HS-5 (cell line): ENCODE results near the gene CCSER2.

ENCODE experiments used
- DNase-seq: peaks from one replicate; pipeline ENCODE4 v3.0.0-alpha.2; 2012; ENCODE audit warnings: low read depth

CCSER2 gene

DNA sequence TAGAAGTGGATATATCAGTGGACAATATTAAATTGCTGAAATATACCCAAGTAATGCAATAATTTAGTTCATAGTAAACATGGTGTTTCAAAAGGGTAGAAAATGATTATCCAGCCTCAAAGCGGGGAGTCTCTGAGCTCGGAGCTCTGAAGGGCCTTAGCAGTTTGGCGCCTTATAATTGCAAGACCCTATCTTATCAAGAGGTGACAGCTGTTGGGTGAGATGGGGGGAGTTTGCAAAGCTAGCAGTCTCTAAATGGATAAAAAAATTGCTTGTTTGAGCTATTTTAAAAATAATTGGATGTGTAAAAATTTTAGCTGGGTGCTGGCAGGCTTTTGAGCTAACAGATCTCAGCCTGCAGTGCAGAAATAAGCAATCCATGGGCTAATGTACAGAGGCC lies 219.2 kb downstream of the CCSER2 start:
- no peak for DNase-seq

DNA sequence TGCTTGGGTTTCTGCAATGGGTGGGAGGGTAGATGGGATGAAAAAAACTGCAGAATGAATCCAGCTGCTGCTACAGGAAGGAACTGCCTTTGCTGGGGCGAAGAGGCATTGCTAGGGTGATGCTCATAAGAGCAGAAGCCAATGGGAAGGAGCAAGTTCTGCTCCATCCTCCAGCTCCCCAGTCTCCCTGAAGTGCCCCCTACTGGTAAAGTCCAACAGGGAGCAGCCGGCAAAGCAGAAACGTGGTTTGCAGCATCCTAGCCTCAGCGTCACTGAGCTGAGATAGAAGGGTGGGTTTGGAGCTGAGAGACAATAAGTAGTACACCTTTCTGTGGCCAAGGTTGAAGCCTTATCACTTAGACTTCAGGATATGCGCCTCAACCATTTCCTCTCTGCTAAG lies 220.5 kb downstream of the CCSER2 start:
- DNase-seq, result no peak

DNA sequence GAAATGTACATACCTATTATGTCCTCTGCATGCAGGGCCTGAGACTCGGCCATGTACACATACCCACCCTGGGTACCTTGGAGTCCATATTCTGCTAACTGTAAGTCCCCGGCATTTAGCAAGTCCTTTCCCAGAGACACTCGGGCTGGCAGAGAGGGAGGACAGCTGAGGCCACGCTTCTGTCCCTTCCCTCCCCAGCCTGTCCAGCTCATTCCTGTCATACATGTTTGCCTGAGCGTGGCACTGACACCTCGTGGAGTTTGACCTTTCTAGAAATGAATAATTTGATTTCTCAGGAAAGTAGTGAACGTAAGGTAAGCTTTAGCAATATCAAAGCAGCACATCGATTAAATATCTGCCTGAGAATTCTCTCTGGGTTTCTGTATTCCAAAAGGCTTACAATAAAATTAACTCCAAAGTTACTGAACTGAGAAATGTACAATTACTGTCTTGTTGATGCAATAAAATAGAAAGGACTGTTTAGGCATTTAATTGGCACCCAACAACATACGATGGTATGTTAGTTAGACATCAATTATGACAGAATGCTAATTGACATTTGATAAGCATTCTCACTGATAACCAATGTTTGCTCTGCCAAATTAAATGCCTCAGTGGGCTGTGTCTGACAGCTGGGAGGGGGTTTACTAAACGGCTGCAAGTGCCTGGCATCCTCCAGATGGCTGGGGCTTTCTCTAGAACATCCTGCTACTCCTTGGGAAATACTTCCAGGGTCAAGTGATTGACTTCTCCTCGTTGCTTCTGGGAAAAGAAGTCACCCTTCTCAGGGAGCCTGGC lies 221.2 kb downstream of the CCSER2 start:
- DNase-seq, result no peak

DNA sequence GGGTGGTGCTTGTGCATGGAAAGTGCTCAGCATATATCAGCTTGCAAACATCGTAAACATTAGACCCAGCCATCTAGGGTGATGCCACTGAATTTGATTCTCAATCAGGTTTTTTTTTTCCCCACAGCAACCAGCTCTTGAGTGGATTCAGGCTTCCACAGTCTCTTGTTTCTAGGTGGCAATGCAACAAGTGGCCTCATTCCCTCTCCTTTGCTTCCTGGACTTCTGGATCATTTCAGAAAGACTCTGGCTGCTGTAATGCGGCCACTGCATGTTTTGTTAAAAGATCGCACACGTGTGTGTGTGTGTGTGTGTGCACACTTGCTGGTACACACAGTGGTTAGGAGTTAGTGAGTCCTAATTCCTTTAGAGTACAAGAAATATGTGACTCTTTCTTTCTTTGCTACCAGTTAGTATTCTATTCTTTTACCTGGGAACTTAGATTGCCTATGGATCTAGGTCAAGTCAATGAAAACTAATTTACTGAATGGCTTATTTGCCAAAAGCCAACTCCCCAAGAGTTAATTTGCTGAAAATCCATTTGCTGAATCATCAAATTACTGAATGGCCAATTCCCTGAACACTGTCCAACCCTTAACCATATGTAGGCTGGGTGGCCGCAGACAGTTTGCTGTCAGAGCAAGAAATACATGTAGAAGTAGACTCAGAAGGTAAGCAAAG lies 222.5 kb downstream of the CCSER2 start:
- DNase-seq, result no peak

DNA sequence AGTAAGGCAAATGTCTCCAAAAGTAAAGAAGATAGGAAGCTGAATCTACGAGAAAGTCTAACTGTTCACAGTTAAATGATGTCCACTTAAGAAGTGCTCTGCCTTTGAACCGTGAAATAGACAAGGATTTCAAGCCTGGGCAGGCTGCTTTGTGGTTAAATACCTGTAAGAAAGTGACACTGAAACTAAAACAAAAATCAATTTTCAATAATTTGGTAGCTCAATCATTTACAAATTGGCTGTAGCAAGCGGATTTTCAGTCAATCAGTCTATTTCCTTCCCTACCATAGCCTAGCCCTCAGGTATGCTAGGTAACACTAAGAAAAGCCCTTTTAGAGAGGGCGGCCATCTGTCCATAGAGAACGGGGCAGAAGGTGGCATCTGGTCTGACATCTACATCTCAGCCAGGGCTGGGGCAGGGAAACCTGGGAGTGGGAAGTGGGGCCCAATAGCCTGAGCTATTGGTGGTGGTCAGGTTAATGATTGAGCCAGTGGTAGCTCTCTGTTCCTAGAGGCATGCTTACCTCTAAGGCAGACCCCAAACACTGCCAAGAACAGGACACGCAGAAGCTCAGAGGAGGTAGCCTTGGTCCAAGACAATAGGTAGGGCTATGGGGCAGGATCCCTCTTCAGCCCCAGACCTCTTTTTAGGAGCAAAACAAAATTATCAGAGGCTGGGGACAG lies 223.2 kb downstream of the CCSER2 start:
- DNase-seq, result no peak

DNA sequence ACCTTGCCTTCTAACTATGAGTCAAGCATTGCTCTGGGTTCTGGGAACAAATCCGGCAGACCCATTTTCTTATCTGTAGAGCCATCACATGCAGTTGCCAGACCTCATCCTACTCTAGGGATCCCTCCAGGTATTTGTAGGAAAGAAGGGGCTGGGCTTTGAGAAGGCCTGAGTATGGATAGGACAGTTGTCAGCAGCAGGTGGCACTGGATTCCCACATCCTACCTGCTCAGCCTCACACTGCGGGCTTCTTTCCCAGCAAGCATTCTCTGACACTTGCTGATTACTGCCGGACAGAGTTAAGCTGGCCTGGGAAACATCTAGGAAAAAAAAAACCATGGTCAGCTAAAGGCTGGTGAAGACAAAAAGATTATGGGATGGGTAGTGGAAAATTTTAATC lies 224.1 kb downstream of the CCSER2 start:
- DNase-seq, result no peak

DNA sequence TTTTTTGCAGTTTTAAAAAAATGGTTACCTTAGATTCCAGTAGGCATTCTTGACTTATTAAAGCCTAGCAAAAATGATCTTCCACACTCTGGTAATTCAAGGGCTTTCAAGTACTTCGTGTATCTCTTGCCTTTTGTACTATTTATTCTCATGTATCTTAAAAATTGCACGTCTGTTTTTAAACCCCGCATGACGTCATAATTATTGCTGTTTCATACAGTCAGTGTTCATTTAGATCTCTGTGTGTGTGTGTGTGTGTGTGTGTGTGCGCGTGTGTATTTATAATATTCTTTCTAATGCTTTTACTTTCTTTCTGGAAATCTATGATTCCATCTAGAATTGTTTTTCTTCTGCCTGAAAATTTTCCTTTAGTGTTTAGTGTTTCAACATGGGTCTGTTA lies 234.2 kb downstream of the CCSER2 start:
- no peak for DNase-seq

DNA sequence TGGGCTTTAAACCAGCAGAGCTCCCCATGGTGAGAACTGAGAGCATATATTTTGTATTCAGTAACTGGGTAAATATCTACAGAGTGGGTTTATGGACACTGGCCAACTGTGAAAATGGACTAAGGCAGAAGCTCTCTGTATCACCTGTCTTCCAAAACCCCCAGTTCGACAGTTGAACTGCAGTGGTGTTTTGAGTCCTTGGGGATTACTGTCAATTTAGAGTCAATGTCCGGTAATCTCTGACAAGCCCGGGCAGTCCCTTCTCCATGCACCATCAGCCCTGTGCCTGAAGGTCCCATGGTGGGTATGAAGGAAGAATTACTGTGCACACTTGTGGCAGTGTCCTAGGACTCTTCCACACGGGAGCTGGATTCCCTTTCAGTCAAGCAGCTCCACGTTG lies 235.0 kb downstream of the CCSER2 start:
- no peak for DNase-seq

DNA sequence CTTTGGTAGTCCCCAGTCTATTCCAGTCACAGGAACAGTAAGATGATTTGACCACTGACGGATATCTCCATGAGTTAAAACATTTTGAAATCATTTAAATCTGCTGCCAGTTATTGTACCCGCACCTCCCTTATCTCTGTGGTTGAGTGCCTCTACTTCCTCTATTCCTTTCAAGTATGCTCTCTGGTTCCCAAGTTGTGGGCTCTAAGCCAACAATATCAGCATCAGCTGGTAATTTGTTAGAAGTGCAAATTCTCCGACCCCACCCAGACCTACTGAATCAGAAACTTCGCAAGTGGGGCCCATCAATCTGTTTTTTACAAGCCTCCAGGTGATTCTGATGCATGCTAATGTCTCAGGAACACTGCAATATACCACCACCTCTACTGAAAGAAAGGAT lies 235.5 kb downstream of the CCSER2 start:
- DNase-seq, result no peak

DNA sequence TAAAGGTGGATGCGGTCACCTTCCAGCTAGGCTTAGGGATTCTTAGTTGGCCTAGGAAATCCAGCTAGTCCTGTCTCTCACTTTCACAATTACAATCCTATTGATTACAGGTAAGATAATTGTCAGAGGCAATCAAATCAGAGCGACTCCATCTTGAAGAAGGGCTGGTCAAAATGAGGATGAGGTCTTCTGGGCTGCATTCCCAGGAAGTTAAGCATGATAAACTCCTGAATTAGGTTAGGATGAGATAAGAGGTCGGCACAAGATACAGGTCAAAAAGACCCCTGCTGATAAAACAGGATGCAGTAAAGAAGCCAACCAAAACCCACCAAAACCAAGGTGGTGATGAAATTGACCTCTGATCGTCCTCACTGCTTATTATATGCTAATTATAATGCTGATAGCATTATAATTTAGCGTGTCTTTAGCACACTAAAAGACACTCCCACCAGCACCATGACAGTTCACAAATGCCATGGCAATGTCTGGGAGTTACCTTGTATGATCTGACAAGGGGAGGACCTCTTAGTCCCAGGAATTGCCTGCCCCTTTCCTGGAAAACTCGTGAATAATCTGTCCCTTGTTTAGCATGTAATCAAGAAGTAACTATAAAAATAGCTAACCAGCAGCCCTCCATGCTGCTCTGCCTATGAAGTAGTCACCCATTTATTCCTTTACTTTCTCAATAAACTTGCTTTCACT lies 237.6 kb downstream of the CCSER2 start:
- DNase-seq, result no peak

DNA sequence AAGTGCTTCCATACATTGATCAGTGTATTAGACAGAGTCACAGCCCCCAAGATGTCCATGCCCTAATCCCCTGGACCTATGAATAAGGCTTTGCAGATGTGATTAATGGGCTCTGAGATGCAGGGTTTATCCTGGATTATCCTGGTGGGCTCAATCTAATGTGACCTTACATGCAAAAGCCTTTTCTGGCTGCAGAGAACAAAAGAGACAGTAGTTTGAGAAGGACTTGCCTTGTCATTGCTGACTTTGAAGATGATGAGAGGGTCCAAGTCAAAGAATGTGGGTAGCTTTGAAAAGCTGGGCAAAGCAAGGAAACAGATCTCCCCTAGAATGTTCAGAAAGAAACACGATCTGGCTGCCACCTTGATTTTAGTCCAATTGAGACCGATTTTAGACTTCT lies 238.7 kb downstream of the CCSER2 start:
- no peak for DNase-seq
